ENCODE data around the gene GPRIN3. TPM values are rescaled to one million over a fixed set of nuclear protein-coding genes. Genes with fewer than 3 reads are reported as not detected.

GPRIN3 gene
- total RNA-seq, 1 donor from 2014 or later, result 2.1 TPM

DNA sequence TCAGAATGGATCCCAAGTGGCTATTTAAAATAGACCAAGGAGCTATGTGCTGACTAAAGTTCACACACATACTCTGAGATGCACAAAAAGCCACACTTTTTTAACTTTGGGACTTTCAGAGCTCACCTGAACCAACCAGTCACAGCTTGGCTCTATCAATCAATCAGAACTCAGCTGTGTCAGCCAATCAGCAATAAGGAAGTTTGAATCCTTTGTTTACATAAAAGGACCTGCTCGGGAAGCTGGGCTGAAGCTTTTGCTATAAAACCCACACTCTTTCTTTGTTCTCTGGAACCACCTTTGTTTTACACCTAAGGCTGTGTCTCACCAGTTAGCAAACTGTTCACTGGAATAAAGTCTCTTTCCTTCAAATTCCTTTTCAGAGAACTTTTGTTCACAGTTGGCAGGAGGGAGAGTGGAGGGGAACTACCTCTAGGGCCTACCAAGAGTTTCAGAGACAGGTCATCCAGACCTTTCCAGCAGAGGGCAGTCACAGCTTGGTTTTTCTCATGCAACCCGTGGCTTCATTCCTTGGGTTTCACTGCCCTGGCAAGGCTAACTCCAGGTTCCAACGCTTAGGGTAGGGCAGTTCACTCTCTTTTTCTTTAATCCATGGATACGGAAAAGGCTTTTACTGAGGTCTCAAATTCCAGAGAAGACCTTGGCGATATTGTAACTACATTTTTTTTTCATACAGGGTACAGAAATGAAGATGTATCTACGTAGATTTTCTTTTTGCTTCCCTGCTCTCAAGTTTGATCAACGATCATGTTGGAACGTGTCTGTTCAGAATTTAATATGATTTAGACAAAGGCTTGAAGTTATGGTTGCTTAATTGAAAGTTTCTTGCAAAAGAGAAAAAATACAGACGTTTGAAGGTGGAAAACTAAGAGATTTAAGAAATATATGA lies 80.7 kb downstream of the GPRIN3 start:
- H3K36me3 ChIP-seq, result no peaks in the 10 kb centered on the region
- TF ChIP-seq, protein P1, sequence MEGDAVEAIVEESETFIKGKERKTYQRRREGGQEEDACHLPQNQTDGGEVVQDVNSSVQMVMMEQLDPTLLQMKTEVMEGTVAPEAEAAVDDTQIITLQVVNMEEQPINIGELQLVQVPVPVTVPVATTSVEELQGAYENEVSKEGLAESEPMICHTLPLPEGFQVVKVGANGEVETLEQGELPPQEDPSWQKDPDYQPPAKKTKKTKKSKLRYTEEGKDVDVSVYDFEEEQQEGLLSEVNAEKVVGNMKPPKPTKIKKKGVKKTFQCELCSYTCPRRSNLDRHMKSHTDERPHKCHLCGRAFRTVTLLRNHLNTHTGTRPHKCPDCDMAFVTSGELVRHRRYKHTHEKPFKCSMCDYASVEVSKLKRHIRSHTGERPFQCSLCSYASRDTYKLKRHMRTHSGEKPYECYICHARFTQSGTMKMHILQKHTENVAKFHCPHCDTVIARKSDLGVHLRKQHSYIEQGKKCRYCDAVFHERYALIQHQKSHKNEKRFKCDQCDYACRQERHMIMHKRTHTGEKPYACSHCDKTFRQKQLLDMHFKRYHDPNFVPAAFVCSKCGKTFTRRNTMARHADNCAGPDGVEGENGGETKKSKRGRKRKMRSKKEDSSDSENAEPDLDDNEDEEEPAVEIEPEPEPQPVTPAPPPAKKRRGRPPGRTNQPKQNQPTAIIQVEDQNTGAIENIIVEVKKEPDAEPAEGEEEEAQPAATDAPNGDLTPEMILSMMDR (IDR thresholded peaks at IDR 0.05), result peak; percentile 36 to 61 (median 52)
- H3K27ac ChIP-seq, result no peak overlapping the region
- H3K27me3 ChIP-seq, result no peaks in the 10 kb centered on the region
- H3K9me3 ChIP-seq, result no peaks in the 10 kb centered on the region
- intact Hi-C loops (cut with DNase I), result loop anchor here (5.0 kb wide), 2 partner anchors 205 to 675 kb away; no protein-coding TSS in a partner anchor
- H3K4me3 ChIP-seq, result no peak overlapping the region
- DNase-seq (ENCODE audit: low spot score in 2 of 2), result peak in 1 of 2 donors; percentile 83
- H3K4me1 ChIP-seq, result no peaks in the 10 kb centered on the region

DNA sequence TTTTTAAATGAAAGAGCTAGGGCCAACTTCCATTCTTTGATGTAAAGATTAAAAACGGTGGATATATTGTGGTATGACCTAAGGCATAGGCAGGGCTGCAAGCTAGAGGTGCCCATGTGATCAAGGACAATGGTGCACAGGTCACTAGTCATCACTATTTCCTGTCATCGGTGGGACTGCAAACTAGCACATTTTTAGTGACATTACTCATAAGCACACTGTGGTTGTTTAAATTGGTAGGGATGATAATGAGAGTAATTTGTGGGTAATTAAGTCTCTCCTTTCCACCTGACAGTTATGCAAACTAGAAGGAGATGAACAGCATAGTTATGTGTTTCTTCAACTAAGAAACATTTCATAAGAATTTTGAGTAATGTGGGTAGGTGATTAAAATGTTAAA lies 85.4 kb downstream of the GPRIN3 start:
- no peaks in the 10 kb centered on the region for H3K9me3 ChIP-seq
- no peaks in the 10 kb centered on the region for H3K36me3 ChIP-seq
- TF ChIP-seq, protein P1 (IDR thresholded peaks at IDR 0.05), result no peak
- no peaks in the 10 kb centered on the region for H3K27me3 ChIP-seq
- intact Hi-C loops (cut with DNase I), result no loop called here
- H3K4me1 ChIP-seq, result no peaks in the 10 kb centered on the region
- no peak overlapping the region for H3K27ac ChIP-seq
- H3K4me3 ChIP-seq, result no peak overlapping the region
- no peak for DNase-seq (ENCODE audit: low spot score in 2 of 2)

DNA sequence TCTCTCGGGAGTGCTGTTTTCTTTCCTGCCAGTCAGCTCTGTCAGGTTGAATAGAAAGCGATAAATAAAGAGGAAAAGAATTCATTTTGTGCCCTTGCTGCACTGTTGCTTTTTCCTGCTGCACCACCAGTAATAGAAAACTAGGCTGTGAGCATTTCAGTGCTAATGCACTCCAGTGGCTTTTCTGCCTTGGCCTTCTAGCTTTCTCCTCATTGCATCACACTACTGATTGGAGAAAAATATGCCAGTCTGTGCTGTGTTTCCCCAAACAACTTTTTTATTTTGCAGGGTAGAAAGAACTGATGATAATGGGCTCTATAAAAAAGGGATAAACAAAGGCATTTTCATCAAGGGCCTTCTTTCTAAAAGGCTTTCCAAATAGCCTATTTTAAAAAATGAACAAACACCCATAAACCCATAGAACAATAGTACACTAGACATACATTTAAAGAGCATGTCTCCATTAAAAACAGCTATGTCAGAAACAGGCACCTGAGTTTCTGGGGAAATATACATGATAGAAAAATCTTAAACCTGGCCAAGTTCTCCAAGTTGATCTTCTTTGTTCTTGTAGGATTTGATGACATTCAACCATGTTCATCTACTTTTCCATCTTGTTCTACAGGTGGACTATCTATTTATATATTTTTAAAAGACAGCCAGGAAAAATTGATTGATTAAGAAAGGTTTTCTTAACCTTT lies 86.3 kb downstream of the GPRIN3 start:
- no peaks in the 10 kb centered on the region for H3K27me3 ChIP-seq
- DNase-seq (ENCODE audit: low spot score in 2 of 2), result no peak
- intact Hi-C loops (cut with DNase I), result no loop called here
- no peaks in the 10 kb centered on the region for H3K4me1 ChIP-seq
- H3K9me3 ChIP-seq, result no peaks in the 10 kb centered on the region
- no peak overlapping the region for H3K27ac ChIP-seq
- no peak overlapping the region for H3K4me3 ChIP-seq
- H3K36me3 ChIP-seq, result no peaks in the 10 kb centered on the region
- TF ChIP-seq, protein P1 (IDR thresholded peaks at IDR 0.05), result no peak

DNA sequence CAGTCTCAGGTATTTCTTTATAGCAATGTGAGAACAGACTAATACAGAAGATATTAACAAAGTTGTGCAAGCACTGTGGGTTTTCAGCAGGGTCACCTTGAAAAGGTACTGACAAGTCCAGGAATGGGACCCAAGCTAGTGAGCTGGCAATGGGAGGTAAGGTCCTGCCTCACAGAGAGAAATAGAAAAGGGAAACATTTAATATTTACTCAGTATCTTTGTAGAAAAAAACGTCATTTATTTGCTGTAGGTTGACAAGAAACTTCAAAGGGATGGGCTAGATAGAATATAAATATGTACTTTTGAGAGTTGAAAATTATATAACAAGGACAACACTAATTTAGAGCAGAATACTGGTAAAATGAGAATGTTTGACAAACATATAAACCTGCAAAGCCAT lies 89.0 kb downstream of the GPRIN3 start:
- H3K4me1 ChIP-seq, result no peaks in the 10 kb centered on the region
- no peaks in the 10 kb centered on the region for H3K9me3 ChIP-seq
- no peak overlapping the region for H3K27ac ChIP-seq
- no peak for DNase-seq (ENCODE audit: low spot score in 2 of 2)
- H3K4me3 ChIP-seq, result no peak overlapping the region
- no peaks in the 10 kb centered on the region for H3K36me3 ChIP-seq
- no peaks in the 10 kb centered on the region for H3K27me3 ChIP-seq
- intact Hi-C loops (cut with DNase I), result no loop called here
- TF ChIP-seq, protein P1 (IDR thresholded peaks at IDR 0.05), result no peak

DNA sequence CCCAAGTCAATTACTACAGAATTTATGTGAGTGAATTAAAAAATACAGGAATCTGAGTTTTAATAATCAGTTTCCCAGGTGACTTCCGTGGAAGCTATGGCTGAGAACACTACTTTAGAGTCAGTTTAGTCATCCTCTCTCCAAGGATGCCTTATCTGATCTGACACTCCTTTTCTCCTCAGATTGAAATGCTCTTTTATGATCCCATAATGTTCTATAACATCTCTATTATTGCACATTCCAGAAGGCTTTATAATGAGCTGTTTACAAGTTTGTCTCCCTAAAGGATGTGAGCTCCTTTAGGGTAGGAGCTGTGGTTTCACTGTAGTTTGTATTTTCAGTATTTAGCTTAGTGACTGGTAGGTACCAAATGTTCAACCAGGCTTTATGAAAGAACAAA lies 90.0 kb downstream of the GPRIN3 start:
- no peaks in the 10 kb centered on the region for H3K4me1 ChIP-seq
- H3K36me3 ChIP-seq, result no peaks in the 10 kb centered on the region
- H3K9me3 ChIP-seq, result no peaks in the 10 kb centered on the region
- TF ChIP-seq, protein P1 (IDR thresholded peaks at IDR 0.05), result no peak
- no peaks in the 10 kb centered on the region for H3K27me3 ChIP-seq
- H3K4me3 ChIP-seq, result no peak overlapping the region
- no peak for DNase-seq (ENCODE audit: low spot score in 2 of 2)
- intact Hi-C loops (cut with DNase I), result no loop called here
- H3K27ac ChIP-seq, result no peak overlapping the region

Data from ascending aorta (tissue), 2 donors.